OCI-LY7 (cell line): ENCODE results near the gene AP1G2. TPM values are rescaled to one million over a fixed set of nuclear protein-coding genes. Genes with fewer than 3 reads are reported as not detected.

ENCODE experiments used
- BruUV-seq: library from RNA; stranded (reverse); fragments of 400-500 nt; replicated peaks from 2 replicates; lab custom pipeline; 2021; lab: Mats Ljungman, UMichigan
- CTCF ChIA-PET: fragments of 300-600 bp; sonication (Branson Sonifier 250); formaldehyde crosslinking; loops from one replicate; lab custom pipeline; 2022; ENCODE audit warnings: antibody characterized with exemption; ENCODE audit not compliant: unreplicated experiment; lab: Charles Lee
- POLR2A ChIA-PET: fragments of 300-600 bp; sonication (Branson Sonifier 250); formaldehyde crosslinking; loops from one replicate; lab custom pipeline; 2022; ENCODE audit warnings: antibody characterized with exemption; lab: Charles Lee
- DNase-seq: peaks from one replicate; pipeline ENCODE4 v3.0.0-alpha.2; 2015; ENCODE audit warnings: low spot score
- H2AFZ ChIP-seq: fragments of 200-600 bp; sonication (generic), shearing (Covaris generic); 2 replicates; pipeline ENCODE4 v1.6.1; 2014; ENCODE audit warnings: mild to moderate bottlenecking, antibody characterized with exemption, low read length, moderate library complexity
- H3K27ac ChIP-seq: fragments of 200-600 bp; sonication (generic); 2 replicates; pipeline ENCODE4 v1.5.1; 2014; ENCODE audit warnings: mixed run types, low read depth, mild to moderate bottlenecking, moderate library complexity, low read length, inconsistent platforms; ENCODE audit not compliant: poor library complexity, severe bottlenecking
- H3K36me3 ChIP-seq: fragments of 200-600 bp; sonication (generic); 2 replicates; pipeline ENCODE4 v1.6.1; 2014; ENCODE audit warnings: mild to moderate bottlenecking, antibody characterized with exemption, low read length, moderate library complexity, mixed read lengths; ENCODE audit not compliant: insufficient read depth
- H3K4me1 ChIP-seq: fragments of 200-600 bp; sonication (generic); 2 replicates; pipeline ENCODE4 v1.5.1; 2014; ENCODE audit warnings: mild to moderate bottlenecking, low read length; ENCODE audit not compliant: insufficient read depth, poor library complexity, severe bottlenecking
- H3K4me2 ChIP-seq: fragments of 200-600 bp; sonication (generic); 2 replicates; pipeline ENCODE4 v1.6.1; 2014; ENCODE audit warnings: mild to moderate bottlenecking, low read length
- H3K4me3 ChIP-seq: fragments of 200-600 bp; sonication (generic); 2 replicates; pipeline ENCODE4 v1.5.1; 2014; ENCODE audit warnings: mild to moderate bottlenecking, low read depth, low read length; ENCODE audit not compliant: poor library complexity, severe bottlenecking
- H3K79me2 ChIP-seq: fragments of 200-600 bp; sonication (generic); 2 replicates; pipeline ENCODE4 v1.6.1; 2016; ENCODE audit warnings: low read depth, mild to moderate bottlenecking, low read length, moderate library complexity, mixed read lengths; ENCODE audit not compliant: insufficient read depth
- H3K9me2 ChIP-seq: fragments of 200-600 bp; sonication (generic); 2 replicates; pipeline ENCODE4 v1.6.1; 2016; ENCODE audit warnings: mild to moderate bottlenecking, low read length, mixed read lengths; ENCODE audit not compliant: insufficient read depth
- H3K9me3 ChIP-seq: fragments of 200-600 bp; sonication (generic); 2 replicates; pipeline ENCODE4 v1.6.1; 2014; ENCODE audit warnings: mild to moderate bottlenecking, mixed run types, low read length, mixed read lengths
- H4K20me1 ChIP-seq: fragments of 200-600 bp; sonication (generic); 2 replicates; pipeline ENCODE4 v1.6.1; 2014; ENCODE audit warnings: mild to moderate bottlenecking, antibody characterized with exemption, low read length, moderate library complexity, mixed read lengths; ENCODE audit not compliant: insufficient read depth
- EZH2phosphoT487 ChIP-seq: fragments of 200-600 bp; sonication (generic); IDR thresholded peaks from 2 replicates; pipeline ENCODE4 v1.6.1; 2018; ENCODE audit warnings: low read depth, borderline replicate concordance, mild to moderate bottlenecking, mixed run types, antibody characterized with exemption, low read length, moderate library complexity, mixed read lengths
- intact Hi-C: fragments of 100-400 bp; cut with micrococcal nuclease; formaldehyde crosslinking; loops from one replicate; pipeline ENCODE4 v1.10.0; 2022; ENCODE audit not compliant: unreplicated experiment
- total RNA-seq, 2 experiments: library from RNA; depleted of rRNA in 1 of 2; stranded (reverse); fragments of >200 nt in 1 of 2; shearing (Covaris generic) in 1 of 2; gene quantifications; 2 replicates each; pipeline ENCODE4 v1.2.3, GENCODE V29; 2014 to 2022
- TF ChIP-seq, protein P1 (sequence below): fragments of 200-600 bp; sonication (generic); conservative IDR thresholded peaks from 2 replicates; pipeline ENCODE4 v1.5.1; 2014; ENCODE audit warnings: mild to moderate bottlenecking, antibody characterized with exemption, low read length, moderate library complexity, mixed read lengths

AP1G2 gene
- total RNA-seq, 2 experiments from 2014 or later: 129 to 209 TPM

DNA sequence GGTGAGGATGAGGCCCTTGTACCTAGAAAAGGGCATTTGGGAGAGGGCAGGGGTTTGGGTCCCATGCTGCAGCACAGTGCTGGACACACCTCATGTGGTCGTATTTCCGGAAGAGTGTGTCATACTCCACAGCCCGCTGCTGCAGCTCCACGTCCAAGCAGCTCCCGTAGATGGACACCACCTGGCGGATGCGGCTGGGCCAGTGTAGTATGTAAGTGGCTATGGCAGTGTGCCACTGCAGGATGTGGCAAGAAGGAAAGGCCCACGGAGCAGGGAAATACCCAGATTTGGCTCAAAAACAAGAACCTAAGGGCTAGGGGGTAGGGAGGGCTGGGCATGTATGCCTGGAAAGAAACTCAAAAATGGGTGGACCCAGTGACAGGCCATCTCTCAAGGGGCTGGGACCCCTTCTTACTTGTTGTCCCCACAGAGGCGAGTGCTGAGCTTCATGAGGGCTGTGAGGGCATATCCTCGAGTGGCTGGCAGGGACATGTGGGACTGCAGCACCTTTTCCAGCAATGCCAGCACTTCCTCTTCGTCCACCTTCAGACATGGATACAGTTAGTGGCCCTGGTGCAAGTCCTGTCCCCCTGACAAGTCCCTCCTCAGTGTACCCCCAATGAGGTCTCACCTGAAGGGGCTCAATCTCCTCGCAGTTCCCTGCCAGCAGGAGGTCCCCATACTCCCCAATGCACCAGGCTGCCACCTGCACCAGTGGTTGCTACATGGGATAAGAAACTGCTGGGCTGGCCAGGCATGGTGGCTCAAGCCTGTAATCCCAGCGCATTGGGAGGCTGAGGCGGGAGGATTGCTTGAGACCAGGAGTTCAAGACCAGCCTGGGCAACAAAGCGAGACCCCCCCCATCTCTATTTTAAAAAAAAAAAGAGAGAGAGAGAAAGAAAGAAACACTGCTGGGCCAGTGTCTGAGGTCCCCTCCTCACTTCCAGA lies 5.4 kb downstream of the AP1G2 start:
- Histone ChIP-seq H3K4me1 (peaks cover 19% of the 10 kb centered on the region), H3K36me3 (peaks cover 81% of the 10 kb centered on the region), H3K4me2 (no peak overlapping the region), H2AFZ (no peak overlapping the region), H3K9me3 (no peaks in the 10 kb centered on the region), H3K9me2 (no peaks in the 10 kb centered on the region), H3K4me3 (no peak overlapping the region), H3K27ac (no peak overlapping the region), H3K79me2 (peaks cover 16% of the 10 kb centered on the region), H4K20me1 (no peaks in the 10 kb centered on the region; the same call in 1 of the 2 replicates)
- TF ChIP-seq, protein P1, sequence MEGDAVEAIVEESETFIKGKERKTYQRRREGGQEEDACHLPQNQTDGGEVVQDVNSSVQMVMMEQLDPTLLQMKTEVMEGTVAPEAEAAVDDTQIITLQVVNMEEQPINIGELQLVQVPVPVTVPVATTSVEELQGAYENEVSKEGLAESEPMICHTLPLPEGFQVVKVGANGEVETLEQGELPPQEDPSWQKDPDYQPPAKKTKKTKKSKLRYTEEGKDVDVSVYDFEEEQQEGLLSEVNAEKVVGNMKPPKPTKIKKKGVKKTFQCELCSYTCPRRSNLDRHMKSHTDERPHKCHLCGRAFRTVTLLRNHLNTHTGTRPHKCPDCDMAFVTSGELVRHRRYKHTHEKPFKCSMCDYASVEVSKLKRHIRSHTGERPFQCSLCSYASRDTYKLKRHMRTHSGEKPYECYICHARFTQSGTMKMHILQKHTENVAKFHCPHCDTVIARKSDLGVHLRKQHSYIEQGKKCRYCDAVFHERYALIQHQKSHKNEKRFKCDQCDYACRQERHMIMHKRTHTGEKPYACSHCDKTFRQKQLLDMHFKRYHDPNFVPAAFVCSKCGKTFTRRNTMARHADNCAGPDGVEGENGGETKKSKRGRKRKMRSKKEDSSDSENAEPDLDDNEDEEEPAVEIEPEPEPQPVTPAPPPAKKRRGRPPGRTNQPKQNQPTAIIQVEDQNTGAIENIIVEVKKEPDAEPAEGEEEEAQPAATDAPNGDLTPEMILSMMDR: no peak
- no peak for TF ChIP-seq EZH2phosphoT487
- ChIA-PET CTCF (interaction anchor here (1.9 kb wide), 1 partner anchor 83 kb away, joined by 10 read pairs; no protein-coding TSS in a partner anchor), POLR2A (interaction anchor here (0.6 to 0.9 kb wide), 3 partner anchors 13 to 92 kb away, joined by 3 read pairs; partner anchors contain the start of gene NGDN)
- BruUV-seq: no TSS peak
- intact Hi-C loops: loop anchor here (1.0 to 10.0 kb wide), 2 partner anchors 84 to 803 kb away; partner anchors contain the start of gene NFATC4
- DNase-seq: no peak

DNA sequence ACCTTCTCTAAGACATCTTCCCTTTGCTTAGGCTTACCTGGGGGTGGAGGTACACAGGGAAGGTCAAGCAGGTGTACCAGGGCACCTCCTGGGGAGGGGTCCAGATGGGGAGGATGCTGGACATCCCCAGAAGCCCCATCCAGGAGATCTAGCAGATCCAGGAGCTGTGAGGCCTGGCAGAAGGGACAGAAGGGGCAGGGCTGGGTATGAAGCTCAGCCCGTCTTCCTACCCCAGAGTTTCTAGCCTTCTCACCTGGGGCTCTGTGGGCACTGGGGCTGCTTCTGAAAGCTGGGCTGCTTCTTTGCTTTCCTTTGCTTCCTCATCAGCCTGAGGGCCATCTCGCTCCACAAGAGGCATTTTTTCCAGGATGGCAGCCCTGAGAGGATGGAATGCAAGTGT lies 6.3 kb downstream of the AP1G2 start:
- intact Hi-C loops: loop anchor here (10.0 kb wide), 1 partner anchor 804 kb away; the partner anchor contains the start of gene NFATC4
- H3K36me3 ChIP-seq: peaks cover 81% of the 10 kb centered on the region
- POLR2A ChIA-PET: interaction anchor here (0.6 to 0.9 kb wide), 2 partner anchors 14 to 91 kb away, joined by 3 read pairs; partner anchors contain the start of gene NGDN

More for the DNA sequence above, 6.3 kb downstream of the AP1G2 start:
- no peaks in the 10 kb centered on the region for H4K20me1 ChIP-seq
- no peak overlapping the region for H3K4me2 ChIP-seq
- no TSS peak for BruUV-seq
- no peak overlapping the region for H3K27ac ChIP-seq
- H3K79me2 ChIP-seq: peaks cover 16% of the 10 kb centered on the region
- H3K4me3 ChIP-seq: no peak overlapping the region
- TF ChIP-seq EZH2phosphoT487: no peak
- TF ChIP-seq, protein P1: no peak
- CTCF ChIA-PET: interaction anchor here (1.9 kb wide), 1 partner anchor 82 kb away, joined by 10 read pairs; no protein-coding TSS in a partner anchor
- no peaks in the 10 kb centered on the region for H3K9me3 ChIP-seq
- H3K4me1 ChIP-seq: peaks cover 16% of the 10 kb centered on the region
- H3K9me2 ChIP-seq: no peaks in the 10 kb centered on the region
- no peak overlapping the region for H2AFZ ChIP-seq
- no peak for DNase-seq
